ENCODE data around the gene HYAL2.

Gene HYAL2

GRCh38 chr3:50304601-50305000 lies 17.9 kb downstream of the HYAL2 start:
- no peak overlapping the region for H3K4me3 ChIP-seq

GRCh38 chr3:50303013-50303815 lies 19.3 kb downstream of the HYAL2 start, which contains the start of gene HYAL1:
Gene HYAL1 (minus strand): TSS chr3:50303574. CDS start chr3:50302956, 618 bp downstream.
- H3K27ac ChIP-seq = peak within 1 kb of the TSS; percentile 23 to 81
- DNase-seq (ENCODE audit: low spot score) = peak; percentile 82
- TF ChIP-seq, protein P1, sequence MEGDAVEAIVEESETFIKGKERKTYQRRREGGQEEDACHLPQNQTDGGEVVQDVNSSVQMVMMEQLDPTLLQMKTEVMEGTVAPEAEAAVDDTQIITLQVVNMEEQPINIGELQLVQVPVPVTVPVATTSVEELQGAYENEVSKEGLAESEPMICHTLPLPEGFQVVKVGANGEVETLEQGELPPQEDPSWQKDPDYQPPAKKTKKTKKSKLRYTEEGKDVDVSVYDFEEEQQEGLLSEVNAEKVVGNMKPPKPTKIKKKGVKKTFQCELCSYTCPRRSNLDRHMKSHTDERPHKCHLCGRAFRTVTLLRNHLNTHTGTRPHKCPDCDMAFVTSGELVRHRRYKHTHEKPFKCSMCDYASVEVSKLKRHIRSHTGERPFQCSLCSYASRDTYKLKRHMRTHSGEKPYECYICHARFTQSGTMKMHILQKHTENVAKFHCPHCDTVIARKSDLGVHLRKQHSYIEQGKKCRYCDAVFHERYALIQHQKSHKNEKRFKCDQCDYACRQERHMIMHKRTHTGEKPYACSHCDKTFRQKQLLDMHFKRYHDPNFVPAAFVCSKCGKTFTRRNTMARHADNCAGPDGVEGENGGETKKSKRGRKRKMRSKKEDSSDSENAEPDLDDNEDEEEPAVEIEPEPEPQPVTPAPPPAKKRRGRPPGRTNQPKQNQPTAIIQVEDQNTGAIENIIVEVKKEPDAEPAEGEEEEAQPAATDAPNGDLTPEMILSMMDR (IDR thresholded peaks at IDR 0.05) = no peak
- H3K4me3 ChIP-seq = peak within 1 kb of the TSS; percentile 48

More at GRCh38 chr3:50304601-50305000, 17.9 kb downstream of the HYAL2 start:
- TF ChIP-seq, protein P1 (IDR thresholded peaks at IDR 0.05) = no peak
- no peak for DNase-seq (ENCODE audit: low spot score)
- H3K27ac ChIP-seq = no peak overlapping the region

- Histone ChIP-seq H3K4me3 (peak overlapping the region; percentile 48), H3K27ac (peak overlapping the region; percentile 23 to 81)
- DNase-seq (ENCODE audit: low spot score) = peak; percentile 75
- TF ChIP-seq, protein P1 (IDR thresholded peaks at IDR 0.05) = no peak
Measured at GRCh38 chr3:50302095-50303012, 20.2 kb downstream of the HYAL2 start.

DNA sequence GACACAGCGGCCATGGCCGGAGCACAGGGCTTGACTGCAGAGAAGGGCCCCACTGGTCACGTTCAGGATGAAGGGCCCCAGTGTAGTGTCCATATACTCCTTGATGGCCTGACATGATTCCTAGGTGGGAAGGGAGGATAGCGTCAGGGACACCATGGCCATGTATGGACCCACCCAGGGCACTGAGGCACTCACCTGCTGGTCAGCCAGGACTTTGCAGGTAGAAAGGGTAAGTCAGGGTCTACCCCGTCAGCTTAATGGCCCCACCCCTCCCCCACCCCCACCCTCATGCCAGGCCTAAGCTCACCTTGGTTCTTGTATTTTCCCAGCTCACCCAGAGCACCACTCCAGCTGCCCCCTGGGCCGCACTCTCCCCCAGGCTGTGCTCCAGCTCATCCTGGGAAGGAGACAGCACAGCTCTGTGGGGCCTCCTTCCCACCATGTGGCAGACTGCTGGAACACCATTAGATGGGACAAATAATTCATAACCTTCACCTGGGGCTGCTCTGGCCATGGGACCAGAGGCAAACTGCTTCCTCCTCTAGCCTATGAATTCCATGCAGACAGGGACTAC lies 21.8 kb downstream of the HYAL2 start:
- H3K4me3 ChIP-seq = peak overlapping the region; percentile 74
- H3K27ac ChIP-seq = peak overlapping the region; percentile 91 to 92
- DNase-seq (ENCODE audit: low spot score) = peak; percentile 78
- TF ChIP-seq, protein P1 (IDR thresholded peaks at IDR 0.05) = no peak

DNA sequence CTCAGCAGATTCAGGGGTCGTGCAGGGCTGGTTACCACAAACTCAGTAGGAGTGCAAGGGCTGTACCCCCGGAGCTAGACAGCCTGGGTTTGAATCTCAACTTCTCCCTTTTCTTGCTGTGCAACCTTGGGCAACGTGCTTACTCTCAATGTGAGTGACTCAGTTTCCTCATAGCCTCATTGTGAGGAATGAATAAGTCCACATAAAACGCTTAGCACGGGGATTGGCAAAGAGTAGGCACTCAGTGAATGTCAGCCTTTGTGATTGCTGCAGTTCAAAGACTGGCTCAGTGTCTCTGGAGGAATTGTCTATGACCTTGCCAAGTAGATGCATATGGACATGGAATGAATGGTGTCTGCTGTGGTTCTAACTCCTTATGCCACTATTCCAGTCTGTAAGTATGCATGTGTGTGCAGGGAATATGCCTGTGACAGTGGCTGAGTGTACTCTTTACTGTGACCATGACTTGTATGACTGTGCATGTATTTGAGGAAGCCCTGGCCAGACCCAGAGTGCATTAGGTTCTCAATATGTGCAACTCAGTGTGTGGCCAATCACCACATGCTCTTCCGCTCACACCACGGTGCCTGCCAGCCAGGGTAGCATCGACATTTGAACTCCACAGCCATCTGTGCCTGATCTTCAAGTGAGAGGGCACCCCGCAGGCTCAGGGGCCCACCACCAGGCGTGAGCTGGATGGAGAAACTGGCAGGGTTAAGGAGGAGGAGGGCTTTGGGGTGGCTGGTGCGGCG lies 22.4 kb downstream of the HYAL2 start:
- H3K4me3 ChIP-seq = peak overlapping the region; percentile 74
- H3K27ac ChIP-seq = peak overlapping the region; percentile 91 to 92
- TF ChIP-seq, protein P1 (IDR thresholded peaks at IDR 0.05) = no peak
- no peak for DNase-seq (ENCODE audit: low spot score)

DNA sequence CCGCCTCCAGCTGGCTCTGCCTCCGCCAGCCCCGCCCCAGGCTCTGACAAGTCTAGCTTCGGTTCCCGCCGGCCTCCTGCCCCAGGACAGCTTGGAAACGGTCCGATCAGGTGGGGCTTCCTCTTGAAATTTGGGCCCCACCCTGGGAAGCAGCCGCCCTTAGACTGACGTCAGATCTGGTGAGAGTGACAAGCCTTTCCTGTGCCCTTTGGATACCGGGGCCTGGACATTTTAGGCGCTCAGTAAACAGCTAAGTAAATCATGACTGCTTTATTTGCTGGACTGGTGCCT lies 23.0 kb downstream of the HYAL2 start:
- peak overlapping the region; percentile 74 for H3K4me3 ChIP-seq
- TF ChIP-seq, protein P1 (IDR thresholded peaks at IDR 0.05) = no peak
- H3K27ac ChIP-seq = peak overlapping the region; percentile 91 to 92
- no peak for DNase-seq (ENCODE audit: low spot score)

All from coronary artery (tissue), 2 donors.